Panc1 (cell line): ENCODE data around the gene TANGO6. TPM values are rescaled to one million over a fixed set of nuclear protein-coding genes. Genes with fewer than 3 reads are reported as not detected.

Experiments
- ATAC-seq: fragments of 200-7000 bp; cut with Tn5 transposase; 2 replicates; pipeline ENCODE4 v1.9.1; 2020; ENCODE audit warnings: mild to moderate bottlenecking, moderate library complexity
- BruUV-seq: library from RNA; stranded (reverse); fragments of 400-500 nt; replicated peaks from 2 replicates; lab custom pipeline; 2021; lab: Mats Ljungman, UMichigan
- CTCF ChIA-PET: fragments of 300-600 bp; sonication (Branson Sonifier 250); formaldehyde crosslinking; loops from one replicate; lab custom pipeline; 2022; ENCODE audit warnings: antibody characterized with exemption; lab: Charles Lee
- POLR2A ChIA-PET: fragments of 300-600 bp; sonication (Branson Sonifier 250); formaldehyde crosslinking; loops from one replicate; lab custom pipeline; 2022; ENCODE audit warnings: antibody characterized with exemption; lab: Charles Lee
- DNase-seq: peaks from one replicate; pipeline ENCODE4 v3.0.0-alpha.2; 2010; ENCODE audit warnings: low read depth, low spot score
- H3K27ac ChIP-seq: 2 replicates; pipeline ENCODE4 v1.5.1; 2011; ENCODE audit warnings: mild to moderate bottlenecking, low read length, inconsistent platforms
- H3K27me3 ChIP-seq: fragments of 200-500 bp; sonication (Bioruptor generic); 2 replicates; pipeline ENCODE4 v1.6.0; 2014; ENCODE audit warnings: low read length, inconsistent platforms; ENCODE audit not compliant: control insufficient read depth, insufficient read depth
- H3K36me3 ChIP-seq: fragments of 200-500 bp; sonication (Bioruptor generic); 2 replicates; pipeline ENCODE4 v1.5.1; 2014; ENCODE audit warnings: inconsistent platforms, mild to moderate bottlenecking, low read length, moderate library complexity; ENCODE audit not compliant: control insufficient read depth, insufficient read depth
- H3K4me1 ChIP-seq: 2 replicates; pipeline ENCODE4 v1.5.1; 2011; ENCODE audit warnings: inconsistent platforms, mild to moderate bottlenecking, low read length, moderate library complexity; ENCODE audit not compliant: control insufficient read depth, insufficient read depth
- H3K4me3 ChIP-seq, 2 experiments: 2 replicates each; pipeline ENCODE4 v1.5.1; 2011 to 2012; ENCODE audit warnings: low read depth in 2 of 2, low read length in 2 of 2, mild to moderate bottlenecking in 2 of 2, inconsistent platforms in 1 of 2, moderate library complexity in 1 of 2
- H3K9me3 ChIP-seq: fragments of 200-500 bp; sonication (Bioruptor generic); 2 replicates; pipeline ENCODE4 v1.5.1; 2014; ENCODE audit warnings: low read depth, mild to moderate bottlenecking, inconsistent platforms, low read length, moderate library complexity; ENCODE audit not compliant: control insufficient read depth, insufficient read depth
- CTCF ChIP-seq: fragments of 450-650 bp; IDR thresholded peaks from 2 replicates; pipeline ENCODE4 v1.5.1; 2017; ENCODE audit warnings: mild to moderate bottlenecking
- POLR2AphosphoS5 ChIP-seq: IDR thresholded peaks from 2 replicates; pipeline ENCODE4 v1.6.1; 2012; ENCODE audit warnings: mild to moderate bottlenecking, low read depth, low read length, moderate library complexity
- REST ChIP-seq, 2 experiments: IDR thresholded peaks; 2 replicates each; pipeline ENCODE4 v1.6.1; 2011 to 2012; ENCODE audit warnings: low read depth in 2 of 2, control low read depth in 1 of 2, low read length in 1 of 2, mild to moderate bottlenecking in 1 of 2, moderate library complexity in 1 of 2; ENCODE audit not compliant: insufficient read depth in 1 of 2
- SIN3A ChIP-seq: IDR thresholded peaks from 2 replicates; pipeline ENCODE4 v1.6.1; 2012; ENCODE audit warnings: low read depth, mild to moderate bottlenecking, low read length, moderate library complexity, borderline replicate concordance; ENCODE audit not compliant: insufficient read depth
- TCF7L2 ChIP-seq: IDR thresholded peaks from 2 replicates; pipeline ENCODE4 v1.6.1; 2011; ENCODE audit warnings: mild to moderate bottlenecking, low read depth, low read length, inconsistent platforms
- in situ Hi-C: cut with HindIII; loops from 2 replicates; pipeline ENCODE4 v1.10.0; 2016; ENCODE audit warnings: low sequenced_read_pairs, low pct_unique_long_range_greater_than_20kb
- intact Hi-C: fragments of 100-400 bp; cut with micrococcal nuclease; formaldehyde crosslinking; loops from one replicate; pipeline ENCODE4 v1.10.0; 2022; ENCODE audit not compliant: unreplicated experiment
- total RNA-seq: library from RNA; stranded (reverse); gene quantifications from one replicate; pipeline ENCODE4 v1.2.1, GENCODE V29; 2021; ENCODE audit not compliant: unreplicated experiment

Gene TANGO6
- total RNA-seq, 1 experiment from 2014 or later = 11.0 TPM

DNA sequence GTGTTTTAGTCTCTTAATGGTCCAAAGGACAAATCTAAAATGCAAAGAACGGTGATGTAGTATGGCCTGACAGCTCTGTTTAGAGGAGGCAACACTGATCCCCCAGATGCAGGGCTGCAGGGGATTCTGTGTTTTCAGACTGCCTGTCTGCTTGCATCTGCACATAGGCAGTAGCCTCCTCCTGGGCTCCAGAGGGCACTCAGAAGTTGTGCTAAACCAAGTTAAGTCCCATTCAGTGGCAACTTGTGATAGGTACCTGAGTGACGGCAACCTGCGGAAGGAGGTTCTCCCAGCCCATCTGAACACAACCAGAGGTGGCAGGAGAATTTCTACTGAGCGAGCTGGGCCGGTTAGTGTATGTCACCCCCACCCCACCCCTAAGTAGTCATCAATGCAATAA is 272.0 kb downstream of the TANGO6 start:
- intact Hi-C loops (loop anchor here (10.0 kb wide), 1 partner anchor 261 kb away; no protein-coding TSS in a partner anchor), in situ Hi-C loops (no loop called here)
- Histone ChIP-seq H3K4me3 (no peak overlapping the region), H3K9me3 (no peaks in the 10 kb centered on the region), H3K27ac (no peak overlapping the region), H3K4me1 (0 out of 2 replicates have a peak, but pooled peaks cover 2% of the 10 kb centered on the region), H3K27me3 (no peaks in the 10 kb centered on the region), H3K36me3 (peaks cover 4% of the 10 kb centered on the region)
- no peak for DNase-seq
- BruUV-seq = no TSS peak
- POLR2A ChIA-PET = interaction anchor here (0.6 kb wide), 1 partner anchor 202 kb away, joined by 7 read pairs; no protein-coding TSS in a partner anchor
- TF ChIP-seq POLR2AphosphoS5 = no peak
- no peak for TF ChIP-seq SIN3A
- TF ChIP-seq REST (IDR thresholded peaks at IDR 0.05; ENCODE audit: insufficient read depth in 1 of 2, low read depth in 2 of 2, low read length in 1 of 2) = no peak
- TF ChIP-seq TCF7L2 = no peak
- no peak for ATAC-seq
- CTCF ChIA-PET = no interaction called here

DNA sequence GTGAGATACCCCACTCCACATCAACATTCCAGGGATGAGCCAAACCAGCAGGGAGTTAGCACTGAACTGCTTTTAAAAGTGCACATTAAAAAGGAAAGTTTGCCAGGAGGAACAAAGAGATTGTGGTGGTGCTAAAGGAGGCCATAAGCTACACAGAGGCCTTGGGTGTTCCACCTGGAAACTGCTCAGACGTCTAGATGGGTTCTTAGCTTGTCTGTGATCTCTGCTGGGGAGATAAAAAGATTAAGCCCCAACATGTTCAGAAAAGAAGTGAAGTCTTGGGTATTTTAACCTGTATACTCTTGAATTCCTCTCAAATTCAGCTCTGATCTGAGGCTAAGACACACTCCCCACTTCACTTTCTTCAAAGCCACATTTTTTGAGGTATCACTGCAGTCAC is 272.5 kb downstream of the TANGO6 start:
- CTCF ChIA-PET = no interaction called here
- DNase-seq (no peak), ATAC-seq (no peak)
- Histone ChIP-seq H3K36me3 (peaks cover 4% of the 10 kb centered on the region), H3K9me3 (no peaks in the 10 kb centered on the region), H3K4me1 (0 out of 2 replicates have a peak, but pooled peaks cover 2% of the 10 kb centered on the region), H3K27ac (no peak overlapping the region), H3K27me3 (no peaks in the 10 kb centered on the region), H3K4me3 (no peak overlapping the region)
- in situ Hi-C loops (no loop called here), intact Hi-C loops (loop anchor here (10.0 kb wide), 1 partner anchor 261 kb away; no protein-coding TSS in a partner anchor)
- TF ChIP-seq REST (IDR thresholded peaks at IDR 0.05; ENCODE audit: insufficient read depth in 1 of 2, low read depth in 2 of 2, low read length in 1 of 2) = no peak
- no peak for TF ChIP-seq POLR2AphosphoS5
- TF ChIP-seq CTCF = no peak
- no peak for TF ChIP-seq SIN3A
- TF ChIP-seq TCF7L2 = no peak
- POLR2A ChIA-PET = no interaction called here
- BruUV-seq = no TSS peak
